GM12865 (cell line): Measurements from ENCODE around the gene PRDM16.

Experiments used
- DNase-seq: peaks from one replicate; pipeline ENCODE4 v3.0.0; 2010; ENCODE audit warnings: low read depth
- H3K4me3 ChIP-seq: 2 replicates; pipeline ENCODE4 v1.5.1; 2011; ENCODE audit warnings: mild to moderate bottlenecking, low read depth, low read length, control low read depth
- TF ChIP-seq, protein P1 (sequence below): IDR thresholded peaks from 2 replicates; pipeline ENCODE4 v1.5.1; 2011; ENCODE audit warnings: low read length, control low read depth, low read depth, inconsistent platforms; ENCODE audit not compliant: insufficient read depth; ENCODE audit errors: missing control alignments

Gene PRDM16

DNA sequence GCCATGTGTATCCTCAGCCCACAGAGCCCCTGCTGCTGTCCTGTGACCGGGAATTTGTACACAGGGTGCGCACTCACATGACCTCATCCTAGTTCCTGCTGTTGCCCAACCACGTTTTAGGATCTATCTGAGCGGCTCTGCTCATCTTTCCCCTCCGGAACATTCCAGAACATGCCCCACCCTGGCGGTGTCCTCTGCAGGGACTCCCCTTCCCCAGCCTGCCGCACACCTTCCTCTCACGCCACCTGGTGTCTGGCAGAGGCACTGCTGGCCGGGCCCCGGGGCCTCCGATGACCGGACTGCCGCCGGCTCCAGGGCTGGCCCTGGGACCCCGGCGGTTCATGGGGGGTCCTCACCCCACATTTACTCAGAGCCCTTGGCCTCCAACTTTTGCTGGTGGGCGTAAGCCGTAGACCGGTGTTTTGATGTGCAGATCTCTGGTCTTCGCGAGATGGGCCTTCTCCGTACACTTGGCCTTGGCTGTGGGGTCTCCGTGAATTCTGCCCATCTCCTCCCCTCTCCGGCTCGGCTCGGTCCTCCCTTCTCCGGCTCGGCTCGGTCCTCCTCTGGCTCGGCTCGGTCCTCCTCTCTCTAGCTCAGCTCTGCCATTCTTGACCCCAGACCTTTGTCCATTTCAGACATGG lies 414.9 kb downstream of the PRDM16 start:
- no peak overlapping the region for H3K4me3 ChIP-seq
- no peak for DNase-seq
- TF ChIP-seq, protein P1, sequence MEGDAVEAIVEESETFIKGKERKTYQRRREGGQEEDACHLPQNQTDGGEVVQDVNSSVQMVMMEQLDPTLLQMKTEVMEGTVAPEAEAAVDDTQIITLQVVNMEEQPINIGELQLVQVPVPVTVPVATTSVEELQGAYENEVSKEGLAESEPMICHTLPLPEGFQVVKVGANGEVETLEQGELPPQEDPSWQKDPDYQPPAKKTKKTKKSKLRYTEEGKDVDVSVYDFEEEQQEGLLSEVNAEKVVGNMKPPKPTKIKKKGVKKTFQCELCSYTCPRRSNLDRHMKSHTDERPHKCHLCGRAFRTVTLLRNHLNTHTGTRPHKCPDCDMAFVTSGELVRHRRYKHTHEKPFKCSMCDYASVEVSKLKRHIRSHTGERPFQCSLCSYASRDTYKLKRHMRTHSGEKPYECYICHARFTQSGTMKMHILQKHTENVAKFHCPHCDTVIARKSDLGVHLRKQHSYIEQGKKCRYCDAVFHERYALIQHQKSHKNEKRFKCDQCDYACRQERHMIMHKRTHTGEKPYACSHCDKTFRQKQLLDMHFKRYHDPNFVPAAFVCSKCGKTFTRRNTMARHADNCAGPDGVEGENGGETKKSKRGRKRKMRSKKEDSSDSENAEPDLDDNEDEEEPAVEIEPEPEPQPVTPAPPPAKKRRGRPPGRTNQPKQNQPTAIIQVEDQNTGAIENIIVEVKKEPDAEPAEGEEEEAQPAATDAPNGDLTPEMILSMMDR, result peak; percentile 78

DNA sequence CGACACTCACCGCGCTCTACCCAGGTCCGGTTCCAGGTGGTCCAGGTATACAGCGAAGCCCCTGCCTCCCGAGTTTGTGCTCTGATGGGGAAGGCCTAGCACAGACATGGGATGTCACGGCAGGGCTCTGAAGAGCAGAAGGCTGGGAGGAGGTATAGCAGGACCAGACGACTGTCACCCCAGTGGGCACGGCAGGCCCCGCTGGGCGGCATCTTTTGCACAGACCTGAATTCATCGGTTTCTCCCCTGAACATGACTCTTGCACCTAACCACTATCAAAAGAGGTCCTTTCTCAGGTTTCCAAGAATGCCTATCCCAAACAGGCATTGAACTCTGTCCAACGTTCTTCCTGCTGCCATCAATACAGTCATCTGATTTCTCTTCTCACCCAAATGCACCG lies 416.0 kb downstream of the PRDM16 start:
- no peak overlapping the region for H3K4me3 ChIP-seq
- TF ChIP-seq, protein P1, result no peak
- no peak for DNase-seq
